DOHH2 (cell line): ENCODE data around the gene GLRA2.

Source experiments
- EZH2phosphoT487 ChIP-seq: fragments of 200-600 bp; sonication (generic); IDR thresholded peaks from 2 replicates; pipeline ENCODE4 v1.6.1; 2017; ENCODE audit warnings: borderline replicate concordance, mild to moderate bottlenecking, antibody characterized with exemption, low read length, moderate library complexity, mixed read lengths
- TF ChIP-seq, protein P1 (sequence below): fragments of 200-600 bp; sonication (generic); IDR thresholded peaks from one replicate; pipeline ENCODE4 v1.5.1; 2014; ENCODE audit warnings: antibody characterized with exemption, mild to moderate bottlenecking, low read depth, low read length; ENCODE audit not compliant: poor library complexity, severe bottlenecking

DNA sequence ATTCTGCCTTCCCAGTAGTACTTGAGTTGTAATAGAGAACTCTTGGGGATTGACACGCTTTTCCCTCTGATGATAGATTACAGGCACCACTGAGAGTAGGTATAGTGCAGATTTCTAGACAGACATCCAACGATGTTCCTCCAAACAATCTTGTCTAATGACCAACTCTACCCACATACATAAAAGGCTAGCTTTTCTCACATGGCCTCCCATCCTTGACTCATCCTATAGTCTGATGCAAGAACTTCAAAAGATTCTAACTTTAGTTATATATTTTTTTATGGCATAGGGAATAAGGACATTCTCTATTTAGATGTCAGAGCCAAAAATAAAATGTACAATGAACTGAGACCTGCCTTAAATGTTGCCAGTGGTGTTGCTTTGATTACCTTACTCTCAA, 60.9 kb downstream of the GLRA2 start:
- TF ChIP-seq, protein P1, sequence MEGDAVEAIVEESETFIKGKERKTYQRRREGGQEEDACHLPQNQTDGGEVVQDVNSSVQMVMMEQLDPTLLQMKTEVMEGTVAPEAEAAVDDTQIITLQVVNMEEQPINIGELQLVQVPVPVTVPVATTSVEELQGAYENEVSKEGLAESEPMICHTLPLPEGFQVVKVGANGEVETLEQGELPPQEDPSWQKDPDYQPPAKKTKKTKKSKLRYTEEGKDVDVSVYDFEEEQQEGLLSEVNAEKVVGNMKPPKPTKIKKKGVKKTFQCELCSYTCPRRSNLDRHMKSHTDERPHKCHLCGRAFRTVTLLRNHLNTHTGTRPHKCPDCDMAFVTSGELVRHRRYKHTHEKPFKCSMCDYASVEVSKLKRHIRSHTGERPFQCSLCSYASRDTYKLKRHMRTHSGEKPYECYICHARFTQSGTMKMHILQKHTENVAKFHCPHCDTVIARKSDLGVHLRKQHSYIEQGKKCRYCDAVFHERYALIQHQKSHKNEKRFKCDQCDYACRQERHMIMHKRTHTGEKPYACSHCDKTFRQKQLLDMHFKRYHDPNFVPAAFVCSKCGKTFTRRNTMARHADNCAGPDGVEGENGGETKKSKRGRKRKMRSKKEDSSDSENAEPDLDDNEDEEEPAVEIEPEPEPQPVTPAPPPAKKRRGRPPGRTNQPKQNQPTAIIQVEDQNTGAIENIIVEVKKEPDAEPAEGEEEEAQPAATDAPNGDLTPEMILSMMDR: no peak
- TF ChIP-seq EZH2phosphoT487: no peak
